Vagina (tissue), 2 donors: ENCODE measurements around the gene ACOT13.

Experiments used
- POLR2A ChIP-seq, 2 donors: fragments of 450-650 bp; IDR thresholded peaks; one replicate each; pipeline ENCODE4 v1.6.1; 2017; ENCODE audit warnings: antibody characterized with exemption in 2 of 2, mild to moderate bottlenecking in 2 of 2, moderate library complexity in 2 of 2
- POLR2AphosphoS5 ChIP-seq, 2 donors: sonication (generic); formaldehyde crosslinking; IDR thresholded peaks; one replicate each; pipeline ENCODE4 v1.9.0; 2017; ENCODE audit warnings: antibody characterized with exemption in 2 of 2, mild to moderate bottlenecking in 2 of 2, low read depth in 1 of 2; ENCODE audit not compliant: insufficient read depth in 1 of 2
- TF ChIP-seq, protein P1 (sequence below), 3 experiments: fragments of 450-650 bp in 2 of 3; fragments of 200-600 bp in 1 of 3; sonication (generic) in 1 of 3; IDR thresholded peaks; one replicate each; pipeline ENCODE4 v1.5.1; 2017 to 2019; ENCODE audit warnings: antibody characterized with exemption in 3 of 3, mild to moderate bottlenecking in 2 of 3, moderate library complexity in 2 of 3

DNA sequence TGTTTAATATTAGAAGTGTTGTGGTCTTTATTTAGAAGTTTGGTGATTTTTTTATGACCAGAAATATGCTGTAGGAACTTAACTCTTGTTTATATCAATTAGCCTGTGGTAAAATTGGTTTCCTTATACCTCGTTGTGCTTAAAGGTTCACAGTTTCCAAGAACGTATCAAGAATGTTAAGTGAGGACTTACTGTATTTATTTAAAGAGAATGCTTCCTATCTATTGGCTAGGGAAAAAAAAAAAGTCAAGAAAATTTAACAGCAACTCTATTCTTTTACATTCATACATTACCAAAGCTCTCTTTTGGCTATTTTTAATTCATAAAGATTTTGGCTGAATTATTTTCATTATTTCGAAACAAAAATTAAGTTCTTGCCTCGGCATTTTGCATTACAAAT is 22.5 kb upstream of the ACOT13 start:
- TF ChIP-seq, protein P1, sequence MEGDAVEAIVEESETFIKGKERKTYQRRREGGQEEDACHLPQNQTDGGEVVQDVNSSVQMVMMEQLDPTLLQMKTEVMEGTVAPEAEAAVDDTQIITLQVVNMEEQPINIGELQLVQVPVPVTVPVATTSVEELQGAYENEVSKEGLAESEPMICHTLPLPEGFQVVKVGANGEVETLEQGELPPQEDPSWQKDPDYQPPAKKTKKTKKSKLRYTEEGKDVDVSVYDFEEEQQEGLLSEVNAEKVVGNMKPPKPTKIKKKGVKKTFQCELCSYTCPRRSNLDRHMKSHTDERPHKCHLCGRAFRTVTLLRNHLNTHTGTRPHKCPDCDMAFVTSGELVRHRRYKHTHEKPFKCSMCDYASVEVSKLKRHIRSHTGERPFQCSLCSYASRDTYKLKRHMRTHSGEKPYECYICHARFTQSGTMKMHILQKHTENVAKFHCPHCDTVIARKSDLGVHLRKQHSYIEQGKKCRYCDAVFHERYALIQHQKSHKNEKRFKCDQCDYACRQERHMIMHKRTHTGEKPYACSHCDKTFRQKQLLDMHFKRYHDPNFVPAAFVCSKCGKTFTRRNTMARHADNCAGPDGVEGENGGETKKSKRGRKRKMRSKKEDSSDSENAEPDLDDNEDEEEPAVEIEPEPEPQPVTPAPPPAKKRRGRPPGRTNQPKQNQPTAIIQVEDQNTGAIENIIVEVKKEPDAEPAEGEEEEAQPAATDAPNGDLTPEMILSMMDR (IDR thresholded peaks at IDR 0.05), result no peak
- TF ChIP-seq POLR2A (IDR thresholded peaks at IDR 0.05) (no peak), POLR2AphosphoS5 (IDR thresholded peaks at IDR 0.05; ENCODE audit: insufficient read depth in 1 of 2, low read depth in 1 of 2) (no peak)
